Retinal pigment epithelial cell (primary cell): Measurements from ENCODE around the gene EML4.
A peak's percentile ranks its signal among the peaks of the same experiment; 100 is the strongest.

Experiments
- DNase-seq: peaks from one replicate; pipeline ENCODE4 v3.0.0-alpha.2; 2010; ENCODE audit warnings: low read depth
- H3K4me3 ChIP-seq: 2 replicates; pipeline ENCODE4 v1.5.1; 2011; ENCODE audit warnings: mild to moderate bottlenecking, low read length, control low read depth, moderate library complexity
- TF ChIP-seq, protein P1 (sequence below): conservative IDR thresholded peaks from 2 replicates; pipeline ENCODE4 v1.5.1; 2011; ENCODE audit warnings: low read depth, low read length, control low read depth, inconsistent platforms

Gene EML4

DNA sequence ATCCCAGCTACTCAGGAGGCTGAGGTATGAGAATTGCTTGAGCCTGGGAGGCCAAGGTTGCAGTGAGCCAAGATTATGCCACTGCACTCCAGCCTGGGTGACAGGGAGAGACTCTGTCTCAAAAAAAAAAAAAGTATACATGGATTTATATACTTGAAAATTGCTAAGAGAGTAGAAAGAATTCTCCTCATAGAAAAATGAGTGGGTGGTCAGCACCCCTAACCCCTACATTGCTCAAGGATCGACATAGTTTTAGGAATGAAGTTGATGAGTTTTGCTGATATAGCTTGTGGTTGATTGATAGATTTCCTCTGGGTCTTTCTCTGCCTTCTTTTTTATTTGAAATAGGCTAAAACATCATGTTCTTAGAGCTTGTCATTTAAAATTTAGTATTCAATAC lies 58.9 kb downstream of the EML4 start:
- H3K4me3 ChIP-seq: no peak overlapping the region
- TF ChIP-seq, protein P1, sequence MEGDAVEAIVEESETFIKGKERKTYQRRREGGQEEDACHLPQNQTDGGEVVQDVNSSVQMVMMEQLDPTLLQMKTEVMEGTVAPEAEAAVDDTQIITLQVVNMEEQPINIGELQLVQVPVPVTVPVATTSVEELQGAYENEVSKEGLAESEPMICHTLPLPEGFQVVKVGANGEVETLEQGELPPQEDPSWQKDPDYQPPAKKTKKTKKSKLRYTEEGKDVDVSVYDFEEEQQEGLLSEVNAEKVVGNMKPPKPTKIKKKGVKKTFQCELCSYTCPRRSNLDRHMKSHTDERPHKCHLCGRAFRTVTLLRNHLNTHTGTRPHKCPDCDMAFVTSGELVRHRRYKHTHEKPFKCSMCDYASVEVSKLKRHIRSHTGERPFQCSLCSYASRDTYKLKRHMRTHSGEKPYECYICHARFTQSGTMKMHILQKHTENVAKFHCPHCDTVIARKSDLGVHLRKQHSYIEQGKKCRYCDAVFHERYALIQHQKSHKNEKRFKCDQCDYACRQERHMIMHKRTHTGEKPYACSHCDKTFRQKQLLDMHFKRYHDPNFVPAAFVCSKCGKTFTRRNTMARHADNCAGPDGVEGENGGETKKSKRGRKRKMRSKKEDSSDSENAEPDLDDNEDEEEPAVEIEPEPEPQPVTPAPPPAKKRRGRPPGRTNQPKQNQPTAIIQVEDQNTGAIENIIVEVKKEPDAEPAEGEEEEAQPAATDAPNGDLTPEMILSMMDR: no peak
- no peak for DNase-seq

DNA sequence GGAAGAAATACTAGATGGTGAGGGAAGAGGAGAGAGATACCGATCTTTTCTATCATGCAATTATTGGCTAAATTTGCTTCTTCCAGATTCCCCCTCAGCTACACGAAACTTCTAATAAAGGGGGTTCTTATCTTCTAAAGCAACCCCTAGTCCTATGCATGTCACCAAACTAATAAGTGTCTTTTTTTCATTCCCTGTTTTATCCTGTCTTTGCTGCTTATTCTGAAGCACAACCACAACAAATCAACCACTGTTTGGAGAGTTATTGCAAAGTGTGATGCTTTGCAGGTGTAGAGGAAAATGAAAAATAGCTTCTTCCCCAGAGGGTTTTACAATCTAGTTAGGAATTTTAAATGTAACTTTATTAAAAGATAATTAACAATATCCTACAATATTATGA lies 60.8 kb downstream of the EML4 start:
- TF ChIP-seq, protein P1: no peak
- no peak for DNase-seq
- no peak overlapping the region for H3K4me3 ChIP-seq

DNA sequence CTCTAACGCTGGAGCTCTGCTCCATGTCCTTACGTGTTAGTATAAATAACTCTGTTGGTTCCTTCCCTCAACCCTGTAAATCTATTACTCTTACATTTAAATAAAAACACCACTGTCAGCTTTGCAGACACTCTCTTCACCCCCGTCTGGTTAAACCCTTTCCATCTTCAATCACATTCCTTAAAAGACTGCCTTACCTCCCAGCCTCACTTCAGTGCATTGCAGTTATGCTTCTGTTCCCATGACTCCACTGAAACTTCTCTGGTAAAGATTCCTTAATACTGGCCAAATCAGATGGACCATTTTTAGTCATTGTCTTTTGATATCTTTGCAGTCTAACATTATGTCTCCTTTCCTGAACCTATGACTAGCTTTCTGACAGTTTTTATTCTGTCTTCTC lies 61.7 kb downstream of the EML4 start:
- H3K4me3 ChIP-seq: no peak overlapping the region
- TF ChIP-seq, protein P1: no peak
- DNase-seq: no peak

DNA sequence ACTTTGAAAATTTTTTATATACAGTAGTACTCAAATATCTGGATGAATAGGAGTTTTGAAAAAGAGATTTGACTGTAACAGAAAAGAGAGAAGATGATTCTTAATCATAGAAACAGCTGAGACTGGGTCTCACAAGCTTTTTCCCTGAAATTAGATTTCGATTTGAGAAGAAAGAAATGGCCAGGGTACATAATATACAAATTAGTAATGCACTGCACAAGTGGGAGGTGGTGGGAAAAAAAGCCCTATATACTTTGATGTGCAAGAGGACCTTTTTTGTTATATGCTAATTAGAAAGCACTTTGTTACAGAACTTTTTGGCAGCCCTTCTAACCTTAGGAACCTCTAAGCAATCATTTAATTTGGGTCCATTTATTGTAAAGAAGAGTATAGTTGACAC lies 62.9 kb downstream of the EML4 start:
- no peak overlapping the region for H3K4me3 ChIP-seq
- TF ChIP-seq, protein P1: no peak
- DNase-seq: no peak

DNA sequence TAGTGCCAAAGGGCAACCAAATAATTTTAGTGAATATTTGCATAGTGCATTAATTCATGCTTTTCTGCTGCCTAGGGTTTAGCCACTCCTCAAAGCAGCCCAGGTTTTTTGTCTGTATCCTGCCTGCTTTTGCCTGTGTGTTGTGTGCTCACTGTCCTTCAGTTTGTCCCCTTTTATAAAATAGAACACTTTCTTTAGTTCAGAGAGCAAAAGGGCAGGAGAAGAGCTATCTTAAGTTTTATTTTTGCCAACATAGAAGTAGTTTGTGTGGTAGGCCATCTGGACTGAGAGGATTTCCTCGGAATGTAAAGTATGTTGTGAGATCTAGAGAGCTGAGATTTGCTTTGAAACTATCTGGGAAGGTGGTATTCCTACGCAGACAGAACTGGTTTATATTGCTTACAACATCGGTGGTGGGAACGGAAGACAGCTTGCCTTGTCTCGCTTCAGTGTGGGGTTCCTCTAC lies 64.9 kb downstream of the EML4 start:
- TF ChIP-seq, protein P1: no peak
- no peak for DNase-seq
- H3K4me3 ChIP-seq: no peak overlapping the region

DNA sequence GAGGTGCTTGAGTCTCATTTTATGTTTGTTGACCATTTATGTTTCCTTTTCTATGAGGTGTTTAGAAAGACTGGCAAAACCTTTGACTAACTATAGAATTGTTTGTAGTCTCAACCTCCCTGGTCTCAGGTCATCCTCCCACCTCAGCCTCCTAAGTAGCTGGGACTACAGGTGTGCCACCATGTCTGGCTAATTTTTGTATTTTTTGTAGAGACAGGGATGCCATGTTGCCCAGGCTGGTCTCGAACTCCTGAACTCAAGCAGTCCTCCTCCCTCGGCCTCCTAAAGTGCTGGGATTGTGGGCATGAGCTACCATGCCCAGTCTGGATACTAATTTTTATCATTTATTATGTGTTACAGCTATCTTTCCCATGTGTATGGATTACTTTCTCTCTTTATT lies 67.8 kb downstream of the EML4 start:
- no peak overlapping the region for H3K4me3 ChIP-seq

DNA sequence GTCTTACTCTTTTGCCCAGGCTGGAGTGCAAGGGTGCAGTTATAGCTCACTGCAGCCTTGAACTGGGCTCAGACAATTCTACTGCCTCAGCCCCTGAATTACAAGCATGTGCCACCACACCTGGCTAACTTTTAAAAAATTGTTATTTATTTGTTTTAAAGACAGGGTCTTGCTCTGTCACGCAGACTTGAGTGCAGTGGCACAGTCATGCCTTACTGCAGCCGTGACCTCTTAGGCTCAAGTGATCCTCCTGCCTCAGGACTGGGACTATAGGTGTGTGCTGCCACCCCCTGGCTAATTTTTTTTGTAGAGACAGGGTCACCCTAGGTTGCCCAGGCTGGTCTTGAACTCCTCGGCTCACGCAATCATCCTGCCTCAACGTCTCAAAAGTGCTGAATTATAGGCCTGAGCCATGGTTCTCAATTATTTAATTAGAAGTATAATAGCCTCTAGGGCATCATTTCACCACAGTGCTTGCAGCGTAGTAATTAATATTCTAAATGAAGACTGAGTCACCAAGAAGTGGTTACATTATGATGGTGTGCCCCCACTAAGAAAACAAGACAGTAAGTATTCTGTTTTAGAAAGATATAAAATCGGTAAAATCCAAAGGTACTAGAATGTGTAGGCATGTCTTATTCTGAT lies 69.6 kb downstream of the EML4 start:
- TF ChIP-seq, protein P1: peak; percentile 34
- DNase-seq: no peak
- no peak overlapping the region for H3K4me3 ChIP-seq

More for the DNA sequence above, 67.8 kb downstream of the EML4 start:
- TF ChIP-seq, protein P1: no peak
- DNase-seq: no peak
